Measurements from ENCODE around the gene SATB1.

DNA sequence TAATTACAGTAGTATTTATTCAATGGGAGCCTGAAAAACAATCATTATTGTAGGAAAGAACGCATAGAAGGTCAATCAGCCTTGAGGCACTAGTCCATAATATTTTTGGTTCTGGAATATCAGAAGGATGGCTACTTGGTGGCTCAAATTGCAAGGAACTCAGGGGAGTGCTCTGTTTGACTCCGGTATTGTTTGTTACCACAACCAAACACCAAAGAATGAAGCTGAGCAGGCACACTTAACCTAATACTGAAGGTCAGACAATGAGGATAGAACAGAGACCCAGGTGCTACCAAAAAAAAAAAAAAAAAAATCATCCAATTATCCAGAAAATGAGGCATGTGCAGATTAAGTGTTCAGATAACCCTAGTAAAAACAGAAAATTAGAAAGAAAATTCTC, 11.1 kb upstream of the SATB1 start:
- TF ChIP-seq, protein P1, sequence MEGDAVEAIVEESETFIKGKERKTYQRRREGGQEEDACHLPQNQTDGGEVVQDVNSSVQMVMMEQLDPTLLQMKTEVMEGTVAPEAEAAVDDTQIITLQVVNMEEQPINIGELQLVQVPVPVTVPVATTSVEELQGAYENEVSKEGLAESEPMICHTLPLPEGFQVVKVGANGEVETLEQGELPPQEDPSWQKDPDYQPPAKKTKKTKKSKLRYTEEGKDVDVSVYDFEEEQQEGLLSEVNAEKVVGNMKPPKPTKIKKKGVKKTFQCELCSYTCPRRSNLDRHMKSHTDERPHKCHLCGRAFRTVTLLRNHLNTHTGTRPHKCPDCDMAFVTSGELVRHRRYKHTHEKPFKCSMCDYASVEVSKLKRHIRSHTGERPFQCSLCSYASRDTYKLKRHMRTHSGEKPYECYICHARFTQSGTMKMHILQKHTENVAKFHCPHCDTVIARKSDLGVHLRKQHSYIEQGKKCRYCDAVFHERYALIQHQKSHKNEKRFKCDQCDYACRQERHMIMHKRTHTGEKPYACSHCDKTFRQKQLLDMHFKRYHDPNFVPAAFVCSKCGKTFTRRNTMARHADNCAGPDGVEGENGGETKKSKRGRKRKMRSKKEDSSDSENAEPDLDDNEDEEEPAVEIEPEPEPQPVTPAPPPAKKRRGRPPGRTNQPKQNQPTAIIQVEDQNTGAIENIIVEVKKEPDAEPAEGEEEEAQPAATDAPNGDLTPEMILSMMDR (conservative IDR thresholded peaks at IDR 0.05 in 1 of 2, IDR thresholded peaks at IDR 0.05 in 1 of 2; ENCODE audit: low read depth in 1 of 2, low read length in 2 of 2): no peak
- TF ChIP-seq EZH2 (IDR thresholded peaks at IDR 0.05; ENCODE audit: low read length, missing control alignments): no peak
